SU-DHL-6 (cell line): ENCODE data around the gene TARP.
"Not testable (repeated sequence)": the region's sequence is repeated elsewhere in the genome, so short reads cannot be mapped to it uniquely, and the experiment has no call there.

Source experiments
- H2AFZ ChIP-seq: fragments of 200-600 bp; sonication (generic); 2 replicates; pipeline ENCODE4 v1.6.1; 2014; ENCODE audit warnings: low read depth, mild to moderate bottlenecking, moderate library complexity, mixed read lengths, antibody characterized with exemption, low read length; ENCODE audit not compliant: severe bottlenecking
- H3F3A ChIP-seq: fragments of 200-600 bp; shearing (Covaris generic); 2 replicates; pipeline ENCODE4 v1.6.0; 2016; ENCODE audit warnings: antibody characterized with exemption, mild to moderate bottlenecking; ENCODE audit not compliant: insufficient read depth
- H3K27ac ChIP-seq: fragments of 200-600 bp; sonication (generic); 2 replicates; pipeline ENCODE4 v1.5.1; 2016; ENCODE audit warnings: low read depth, mild to moderate bottlenecking, low read length, moderate library complexity, mixed read lengths
- H3K27me3 ChIP-seq: fragments of 200-600 bp; sonication (generic), shearing (Covaris generic); 2 replicates; pipeline ENCODE4 v1.6.0; 2014; ENCODE audit warnings: mild to moderate bottlenecking, low read length
- H3K36me3 ChIP-seq: fragments of 200-600 bp; sonication (generic); 2 replicates; pipeline ENCODE4 v1.6.1; 2014; ENCODE audit warnings: mild to moderate bottlenecking, low read length, mixed read lengths
- H3K4me2 ChIP-seq: fragments of 300-600, 200-600 bp; shearing (Covaris generic), sonication (generic); 2 replicates; pipeline ENCODE4 v1.6.0; 2014; ENCODE audit warnings: low read length, low read depth, mild to moderate bottlenecking; ENCODE audit not compliant: poor library complexity, severe bottlenecking
- H3K4me3 ChIP-seq: fragments of 200-600 bp; sonication (generic); 2 replicates; pipeline ENCODE4 v1.5.1; 2014; ENCODE audit warnings: antibody characterized with exemption, low read length, mild to moderate bottlenecking, mixed read lengths; ENCODE audit not compliant: insufficient read depth, poor library complexity, severe bottlenecking
- H3K79me2 ChIP-seq: fragments of 200-600 bp; sonication (generic); 2 replicates; pipeline ENCODE4 v1.6.1; 2014; ENCODE audit warnings: mild to moderate bottlenecking, low read length, moderate library complexity; ENCODE audit not compliant: insufficient read depth
- H3K9ac ChIP-seq: fragments of 200-600 bp; sonication (generic); 2 replicates; pipeline ENCODE4 v1.7.0; 2014; ENCODE audit warnings: mild to moderate bottlenecking, low read length
- H3K9me2 ChIP-seq: fragments of 200-600 bp; sonication (generic); replicated peaks from 2 replicates; pipeline ENCODE4 v1.6.1; 2014; ENCODE audit warnings: low read length; ENCODE audit not compliant: insufficient read depth
- H3K9me3 ChIP-seq: fragments of 200-600 bp; sonication (generic); 2 replicates; pipeline ENCODE4 v1.6.1; 2014; ENCODE audit warnings: low read length, mixed read lengths; ENCODE audit not compliant: insufficient read depth
- H4K20me1 ChIP-seq: fragments of 200-600 bp; sonication (generic); 2 replicates; pipeline ENCODE4 v1.6.1; 2014; ENCODE audit warnings: low read depth, mild to moderate bottlenecking, antibody characterized with exemption, low read length, moderate library complexity, mixed read lengths
- EZH2phosphoT487 ChIP-seq: fragments of 200-600 bp; sonication (generic), shearing (Covaris generic); conservative IDR thresholded peaks from 2 replicates; pipeline ENCODE4 v1.6.1; 2018; ENCODE audit warnings: mild to moderate bottlenecking, antibody characterized with exemption, low read length, moderate library complexity, mixed read lengths
- TF ChIP-seq, protein P1 (sequence below): fragments of 200-600 bp; sonication (generic); IDR thresholded peaks from one replicate; pipeline ENCODE4 v1.5.1; 2017; ENCODE audit warnings: antibody characterized with exemption, mild to moderate bottlenecking, low read length, moderate library complexity; ENCODE audit not compliant: insufficient read depth, poor library complexity, severe bottlenecking

TARP gene

DNA sequence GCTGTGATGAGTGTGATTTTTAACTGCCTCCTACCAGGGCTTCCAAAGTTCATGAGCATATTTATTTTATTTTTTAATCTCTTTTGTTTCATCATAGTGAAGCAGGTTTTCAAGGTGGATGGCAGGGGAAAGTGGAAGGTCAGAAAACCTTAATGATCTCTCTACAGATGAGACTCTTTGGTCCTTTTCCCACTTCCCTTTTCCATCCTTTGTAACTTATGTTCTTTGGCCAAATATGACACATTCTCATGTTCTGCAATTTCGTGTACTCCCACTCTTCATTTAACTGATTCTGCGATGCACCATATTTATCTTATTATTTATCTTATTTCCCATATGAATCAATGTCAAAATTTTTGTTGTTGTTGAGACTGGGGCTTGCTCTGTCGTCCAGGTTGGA lies 7.5 kb downstream of the TARP start:
- H3K27ac ChIP-seq, H4K20me1 ChIP-seq, H3K9me2 ChIP-seq, H3F3A ChIP-seq, H3K4me3 ChIP-seq, H2AFZ ChIP-seq, H3K4me2 ChIP-seq, H3K9me3 ChIP-seq, H3K9ac ChIP-seq, H3K36me3 ChIP-seq, H3K27me3 ChIP-seq, H3K79me2 ChIP-seq: not testable (repeated sequence)

DNA sequence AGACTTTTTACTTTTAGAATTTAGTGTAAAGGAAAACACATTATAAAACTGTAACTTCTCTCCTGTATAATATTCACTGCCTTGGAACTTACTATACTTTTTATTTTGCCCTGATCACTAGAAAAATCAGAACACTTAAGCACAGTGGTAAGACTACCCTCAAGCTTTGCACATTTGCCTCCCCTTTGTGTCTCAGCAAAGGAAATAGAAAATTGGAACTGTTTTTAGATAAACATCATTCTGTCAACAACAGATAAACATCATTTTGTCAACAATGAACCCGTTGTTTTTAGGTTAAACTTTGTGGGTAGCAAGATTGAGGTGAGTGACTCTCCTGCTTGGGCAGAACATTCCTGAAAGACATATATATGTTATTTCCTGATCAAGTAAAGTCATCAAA lies 8.8 kb downstream of the TARP start:
- not testable (repeated sequence) for H3K79me2 ChIP-seq

DNA sequence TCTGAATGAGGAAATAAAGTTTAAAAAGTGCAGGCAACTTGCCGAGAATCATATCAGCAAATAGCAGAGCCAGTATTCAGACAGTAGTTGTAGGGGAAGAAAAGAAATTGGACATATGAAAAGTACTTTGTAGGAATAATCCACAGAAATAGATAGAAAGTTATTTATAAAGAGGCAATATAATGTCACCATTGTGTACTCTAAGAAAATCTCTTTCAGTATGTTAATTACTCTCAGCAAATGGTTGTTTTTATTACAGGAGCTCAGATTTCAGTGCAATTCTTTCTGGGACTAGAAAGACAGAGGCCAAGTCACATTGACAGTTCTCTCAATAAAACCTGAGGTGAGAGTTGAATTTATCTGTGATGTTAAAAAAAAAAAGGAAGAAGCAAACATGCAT lies 10.2 kb downstream of the TARP start:
- H3K27ac ChIP-seq, H3F3A ChIP-seq, H3K4me3 ChIP-seq: not testable (repeated sequence)

More for the DNA sequence above, 8.8 kb downstream of the TARP start:
- not testable (repeated sequence) for H3K4me2 ChIP-seq, H3K9me3 ChIP-seq, H2AFZ ChIP-seq, H3K4me3 ChIP-seq, H3F3A ChIP-seq, H3K27me3 ChIP-seq, H3K36me3 ChIP-seq, H4K20me1 ChIP-seq, H3K9ac ChIP-seq, H3K9me2 ChIP-seq, H3K27ac ChIP-seq

DNA sequence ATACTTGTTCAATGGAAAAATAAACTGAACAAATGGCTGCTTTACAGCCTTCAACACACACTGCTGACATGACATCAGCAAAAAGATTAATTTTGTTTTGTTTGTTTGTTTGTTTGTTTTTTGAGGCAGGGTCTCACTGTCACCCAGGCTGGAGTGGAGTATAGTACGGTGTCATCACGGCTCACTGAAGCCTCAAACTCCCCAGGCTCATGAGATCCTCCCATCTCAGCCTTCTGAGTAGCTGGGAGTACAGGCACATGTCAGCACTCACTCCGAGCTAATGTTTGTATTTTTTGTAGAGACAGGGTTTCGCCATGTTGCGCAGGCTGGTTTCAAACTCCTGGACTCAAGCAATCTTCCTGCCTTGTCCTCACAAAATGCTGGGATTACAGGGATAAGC lies 10.9 kb downstream of the TARP start:
- H2AFZ ChIP-seq = no peak overlapping the region
- no peaks in the 10 kb centered on the region for H3K27me3 ChIP-seq
- no peaks in the 10 kb centered on the region for H3K79me2 ChIP-seq
- no peaks in the 10 kb centered on the region for H3K36me3 ChIP-seq
- H4K20me1 ChIP-seq = no peaks in the 10 kb centered on the region
- TF ChIP-seq, protein P1, sequence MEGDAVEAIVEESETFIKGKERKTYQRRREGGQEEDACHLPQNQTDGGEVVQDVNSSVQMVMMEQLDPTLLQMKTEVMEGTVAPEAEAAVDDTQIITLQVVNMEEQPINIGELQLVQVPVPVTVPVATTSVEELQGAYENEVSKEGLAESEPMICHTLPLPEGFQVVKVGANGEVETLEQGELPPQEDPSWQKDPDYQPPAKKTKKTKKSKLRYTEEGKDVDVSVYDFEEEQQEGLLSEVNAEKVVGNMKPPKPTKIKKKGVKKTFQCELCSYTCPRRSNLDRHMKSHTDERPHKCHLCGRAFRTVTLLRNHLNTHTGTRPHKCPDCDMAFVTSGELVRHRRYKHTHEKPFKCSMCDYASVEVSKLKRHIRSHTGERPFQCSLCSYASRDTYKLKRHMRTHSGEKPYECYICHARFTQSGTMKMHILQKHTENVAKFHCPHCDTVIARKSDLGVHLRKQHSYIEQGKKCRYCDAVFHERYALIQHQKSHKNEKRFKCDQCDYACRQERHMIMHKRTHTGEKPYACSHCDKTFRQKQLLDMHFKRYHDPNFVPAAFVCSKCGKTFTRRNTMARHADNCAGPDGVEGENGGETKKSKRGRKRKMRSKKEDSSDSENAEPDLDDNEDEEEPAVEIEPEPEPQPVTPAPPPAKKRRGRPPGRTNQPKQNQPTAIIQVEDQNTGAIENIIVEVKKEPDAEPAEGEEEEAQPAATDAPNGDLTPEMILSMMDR = no peak
- TF ChIP-seq EZH2phosphoT487 = no peak
- no peak overlapping the region for H3K4me2 ChIP-seq
- H3K9me3 ChIP-seq = no peaks in the 10 kb centered on the region
- H3K27ac ChIP-seq = no peak overlapping the region
- H3K9ac ChIP-seq = no peak overlapping the region
- H3K4me3 ChIP-seq = no peak overlapping the region
- no peaks in the 10 kb centered on the region for H3K9me2 ChIP-seq
- H3F3A ChIP-seq = no peaks in the 10 kb centered on the region

More for the DNA sequence above, 10.2 kb downstream of the TARP start:
- not testable (repeated sequence) for H3K36me3 ChIP-seq, H3K27me3 ChIP-seq, H3K9me2 ChIP-seq, H2AFZ ChIP-seq, H3K79me2 ChIP-seq, H4K20me1 ChIP-seq, H3K9me3 ChIP-seq, H3K9ac ChIP-seq, H3K4me2 ChIP-seq

DNA sequence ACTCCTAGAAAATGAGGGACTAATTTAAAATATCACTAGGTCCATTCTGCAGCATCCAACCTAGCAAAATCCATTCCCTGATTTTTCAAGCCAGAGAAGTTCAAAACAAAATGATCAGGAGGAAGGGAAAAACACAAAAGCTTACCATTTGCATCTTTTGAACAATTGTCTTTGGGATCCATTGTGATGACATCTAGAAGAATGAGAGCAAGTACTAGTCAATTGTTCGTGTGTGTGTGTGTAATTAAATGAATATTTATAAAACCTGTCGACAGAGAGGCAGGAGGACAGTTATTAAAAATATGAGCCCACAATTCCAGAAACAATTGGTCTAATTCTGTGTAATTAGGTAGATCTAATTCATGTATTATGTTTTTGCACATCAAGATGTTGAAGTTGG lies 11.4 kb downstream of the TARP start:
- H3K27me3 ChIP-seq = not testable (repeated sequence)

DNA sequence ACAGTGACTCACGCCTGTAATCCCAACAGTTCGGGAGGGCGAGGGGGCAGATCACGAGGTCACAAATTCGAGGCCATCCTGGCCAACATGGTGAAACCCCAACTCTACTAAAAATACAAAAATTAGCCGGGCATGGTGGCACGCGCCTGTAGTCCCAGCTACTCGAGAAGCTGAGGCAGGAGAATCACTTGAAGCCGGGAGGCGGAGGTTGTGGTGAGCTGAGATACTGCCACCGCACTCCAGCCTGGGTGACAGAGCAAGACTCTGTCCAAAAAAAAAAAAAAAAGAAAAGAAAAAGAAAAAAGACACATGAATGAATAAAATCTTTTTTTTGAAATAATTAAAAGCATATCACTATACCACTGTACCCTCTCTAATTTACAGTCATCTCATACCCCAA lies 11.8 kb downstream of the TARP start:
- not testable (repeated sequence) for H3K79me2 ChIP-seq, H3K9ac ChIP-seq, H3K9me3 ChIP-seq, H3F3A ChIP-seq, H3K9me2 ChIP-seq, H3K27me3 ChIP-seq, H3K4me3 ChIP-seq, H3K4me2 ChIP-seq, H2AFZ ChIP-seq, H3K36me3 ChIP-seq, H3K27ac ChIP-seq, H4K20me1 ChIP-seq

More for the DNA sequence above, 11.4 kb downstream of the TARP start:
- H3K4me3 ChIP-seq, H3K4me2 ChIP-seq, H3K9ac ChIP-seq, H2AFZ ChIP-seq, H3K27ac ChIP-seq, H3K9me2 ChIP-seq, H3K79me2 ChIP-seq, H3F3A ChIP-seq, H3K9me3 ChIP-seq, H4K20me1 ChIP-seq, H3K36me3 ChIP-seq: not testable (repeated sequence)

DNA sequence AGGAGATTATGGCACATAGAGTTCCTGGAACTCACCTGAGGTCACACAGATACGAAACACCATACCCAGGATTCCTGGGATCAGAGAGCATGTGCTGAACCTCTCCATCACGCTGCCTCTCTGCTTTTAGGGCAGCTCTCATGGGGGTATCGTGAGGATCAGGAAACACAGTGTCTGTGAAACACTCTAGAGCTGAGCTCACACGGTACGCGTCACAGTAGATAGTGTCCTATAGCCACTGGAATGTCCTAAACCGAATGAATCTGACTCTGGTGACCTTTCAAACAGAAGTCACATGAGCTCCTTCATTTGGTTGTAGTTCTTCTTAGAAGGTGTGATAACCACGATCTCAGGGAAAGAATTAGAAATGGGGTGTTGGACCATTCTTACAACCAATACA lies 14.3 kb downstream of the TARP start:
- H3K4me2 ChIP-seq, H4K20me1 ChIP-seq, H3K4me3 ChIP-seq, H3K36me3 ChIP-seq, H3K9me3 ChIP-seq, H3K27ac ChIP-seq, H3K27me3 ChIP-seq, H2AFZ ChIP-seq, H3K79me2 ChIP-seq, H3K9ac ChIP-seq, H3F3A ChIP-seq, H3K9me2 ChIP-seq: not testable (repeated sequence)
